Measurements from ENCODE around the gene TBX3.
A peak's percentile ranks its signal among the peaks of the same experiment; 100 is the strongest.

Gene TBX3

GRCh38 chr12:114666746-114667668 lies 17.0 kb downstream of the TBX3 start:
- DNase-seq = no peak

- no peak for DNase-seq
These were observed 18.3 kb downstream of the TBX3 start for GRCh38 chr12:114665411-114666260.

- DNase-seq = no peak
These were observed 19.2 kb downstream of the TBX3 start for GRCh38 chr12:114664651-114665320.

- DNase-seq = peak; percentile 43 to 64
These were observed 21.3 kb downstream of the TBX3 start for GRCh38 chr12:114662512-114663177.

GRCh38 chr12:114661245-114661644 lies 22.7 kb downstream of the TBX3 start:
- DNase-seq = no peak

GRCh38 chr12:114659084-114659483 lies 24.9 kb downstream of the TBX3 start:
- no peak for DNase-seq

GRCh38 chr12:114658002-114658441 lies 26.0 kb downstream of the TBX3 start:
- no peak for DNase-seq

GRCh38 chr12:114657597-114657920 lies 26.4 kb downstream of the TBX3 start:
- DNase-seq = no peak

GRCh38 chr12:114656906-114657596 lies 26.9 kb downstream of the TBX3 start:
- no peak for DNase-seq

GRCh38 chr12:114655934-114656749 lies 27.8 kb downstream of the TBX3 start:
- DNase-seq = no peak

- DNase-seq = no peak
These were observed 34.4 kb downstream of the TBX3 start for GRCh38 chr12:114649585-114649984.

GRCh38 chr12:114648711-114649110 lies 35.3 kb downstream of the TBX3 start:
- DNase-seq = no peak

- no peak for DNase-seq
These were observed 45.1 kb downstream of the TBX3 start for GRCh38 chr12:114638790-114639435.

GRCh38 chr12:114636723-114637480 lies 47.1 kb downstream of the TBX3 start:
- DNase-seq = no peak

GRCh38 chr12:114631242-114631641 lies 52.7 kb downstream of the TBX3 start:
- DNase-seq = no peak

GRCh38 chr12:114628199-114628598 lies 55.8 kb downstream of the TBX3 start:
- DNase-seq = no peak

- DNase-seq = no peak
These were observed 56.6 kb downstream of the TBX3 start for GRCh38 chr12:114627393-114627792.

- peak in 1 of 2 experiments; percentile 11 for DNase-seq
These were observed 58.6 kb downstream of the TBX3 start for GRCh38 chr12:114625294-114625851.

- DNase-seq = no peak
These were observed 60.2 kb downstream of the TBX3 start for GRCh38 chr12:114623737-114624136.

All from stimulated activated CD4-positive, alpha-beta T cell treated with anti-CD3 and anti-CD28 coated beads, Interleukin-4, amount 100 ng/mL, for 4 hours (primary cell).